Gastrocnemius medialis (tissue), 4 donors: Measurements from ENCODE around the gene STK39.

ENCODE experiments used
- POLR2A ChIP-seq, 2 donors: fragments of 450-650 bp; IDR thresholded peaks; one replicate each; pipeline ENCODE4 v1.6.1; 2017; ENCODE audit warnings: antibody characterized with exemption in 2 of 2, mild to moderate bottlenecking in 2 of 2, moderate library complexity in 2 of 2
- TF ChIP-seq, protein P1 (sequence below), 5 experiments: fragments of 450-650 bp in 3 of 5; fragments of 200-600 bp in 2 of 5; sonication (generic) in 2 of 5; IDR thresholded peaks in 4 of 5; conservative IDR thresholded peaks in 1 of 5; 1 replicate in 4 of 5; 2 replicates in 1 of 5; pipeline ENCODE4 v1.5.1; 2016 to 2019; ENCODE audit warnings: antibody characterized with exemption in 5 of 5, mild to moderate bottlenecking in 3 of 5, moderate library complexity in 3 of 5

GRCh38 chr2:168085801-168086361 lies 161.5 kb downstream of the STK39 start:
- no peak for TF ChIP-seq POLR2A (IDR thresholded peaks at IDR 0.05)
- TF ChIP-seq, protein P1, sequence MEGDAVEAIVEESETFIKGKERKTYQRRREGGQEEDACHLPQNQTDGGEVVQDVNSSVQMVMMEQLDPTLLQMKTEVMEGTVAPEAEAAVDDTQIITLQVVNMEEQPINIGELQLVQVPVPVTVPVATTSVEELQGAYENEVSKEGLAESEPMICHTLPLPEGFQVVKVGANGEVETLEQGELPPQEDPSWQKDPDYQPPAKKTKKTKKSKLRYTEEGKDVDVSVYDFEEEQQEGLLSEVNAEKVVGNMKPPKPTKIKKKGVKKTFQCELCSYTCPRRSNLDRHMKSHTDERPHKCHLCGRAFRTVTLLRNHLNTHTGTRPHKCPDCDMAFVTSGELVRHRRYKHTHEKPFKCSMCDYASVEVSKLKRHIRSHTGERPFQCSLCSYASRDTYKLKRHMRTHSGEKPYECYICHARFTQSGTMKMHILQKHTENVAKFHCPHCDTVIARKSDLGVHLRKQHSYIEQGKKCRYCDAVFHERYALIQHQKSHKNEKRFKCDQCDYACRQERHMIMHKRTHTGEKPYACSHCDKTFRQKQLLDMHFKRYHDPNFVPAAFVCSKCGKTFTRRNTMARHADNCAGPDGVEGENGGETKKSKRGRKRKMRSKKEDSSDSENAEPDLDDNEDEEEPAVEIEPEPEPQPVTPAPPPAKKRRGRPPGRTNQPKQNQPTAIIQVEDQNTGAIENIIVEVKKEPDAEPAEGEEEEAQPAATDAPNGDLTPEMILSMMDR (IDR thresholded peaks at IDR 0.05 in 4 of 5, conservative IDR thresholded peaks at IDR 0.05 in 1 of 5) = no peak
